GM23338 (cell line): ENCODE data around the gene TIMM13.

ENCODE experiments used
- CTCF ChIP-seq, 2 experiments: fragments of 200-600 bp in 1 of 2; sonication (generic) in 1 of 2; conservative IDR thresholded peaks; 2 replicates each; pipeline versions ENCODE4 v1.5.1 to v1.6.1; 2016 to 2017; ENCODE audit warnings: antibody characterized with exemption in 2 of 2, low read depth in 2 of 2, mild to moderate bottlenecking in 2 of 2, moderate library complexity in 1 of 2
- EZH2 ChIP-seq: fragments of 200-600 bp; sonication (generic); IDR thresholded peaks from one replicate; pipeline ENCODE4 v1.8.0; 2017; ENCODE audit warnings: antibody characterized with exemption, mild to moderate bottlenecking, low read depth; ENCODE audit not compliant: unreplicated experiment
- NANOG ChIP-seq: IDR thresholded peaks from 2 replicates; pipeline ENCODE4 v1.6.1; 2016; ENCODE audit warnings: antibody characterized with exemption, borderline replicate concordance
- POLR2AphosphoS5 ChIP-seq: IDR thresholded peaks from 2 replicates; pipeline ENCODE4 v1.6.1; 2016; ENCODE audit warnings: antibody characterized with exemption, low read depth
- REST ChIP-seq: IDR thresholded peaks from one replicate; pipeline ENCODE4 v1.6.1; 2018; ENCODE audit warnings: antibody characterized with exemption; ENCODE audit not compliant: unreplicated experiment

- TF ChIP-seq CTCF (conservative IDR thresholded peaks at IDR 0.05; ENCODE audit: low read depth in 2 of 2) (no peak), POLR2AphosphoS5 (no peak), NANOG (no peak), REST (no peak), EZH2 (no peak)
Observed at GRCh38 chr19:2458054-2458453, 30.7 kb upstream of the TIMM13 start.
